ENCODE data around the gene LYST. TPM values are rescaled to one million over a fixed set of nuclear protein-coding genes. Genes with fewer than 3 reads are reported as not detected.

Gene LYST
- total and polyA plus RNA-seq, 2 of the 8 experiments (the other 6 are each of a cell fraction or from before 2014, with no cell fraction given): 0.29 to 0.58 TPM

DNA sequence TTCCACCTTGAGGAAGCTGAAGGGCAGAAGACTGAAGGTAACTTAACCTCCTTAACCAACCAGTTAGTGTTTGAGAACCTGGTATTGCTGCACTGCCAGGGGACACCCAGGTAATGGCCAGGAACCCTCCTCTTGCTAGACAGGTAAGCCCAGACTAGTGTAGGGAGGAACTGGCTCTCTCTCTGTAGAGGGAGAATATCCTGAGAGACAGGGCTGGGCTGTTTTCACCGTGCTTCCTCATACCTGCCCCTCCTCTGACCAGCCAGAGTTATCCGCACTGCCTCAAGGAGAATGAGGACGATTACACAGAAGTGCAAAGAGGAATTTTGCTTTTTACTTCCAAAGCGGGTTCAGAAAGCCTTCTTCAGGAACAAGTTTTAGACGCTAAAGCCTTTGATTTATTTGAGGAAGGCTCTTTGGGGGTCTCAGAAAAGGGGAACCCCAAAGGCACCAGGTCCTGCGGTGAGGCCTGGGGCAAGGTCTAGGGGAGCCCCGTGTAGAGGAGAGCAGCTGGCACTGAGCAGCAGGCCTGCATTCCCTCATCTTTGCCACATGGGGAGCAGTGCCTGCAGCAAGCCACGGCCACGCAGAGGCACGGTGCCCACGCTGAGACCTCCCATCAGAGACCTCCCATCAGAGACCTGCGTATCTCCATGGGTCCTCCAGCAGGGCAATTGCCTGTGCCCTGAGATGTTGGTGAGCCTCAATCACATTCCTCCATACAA is 230.6 kb downstream of the LYST start:
- H3K79me1 ChIP-seq (ENCODE audit: low read depth, low read length): peaks cover 12% of the 10 kb centered on the region; the same call in 1 of the 2 replicates
- no peak overlapping the region for H2AK5ac ChIP-seq (ENCODE audit: low read depth, low read length)
- H2AFZ ChIP-seq (ENCODE audit: low read length): no peak overlapping the region
- H2BK15ac ChIP-seq (ENCODE audit: low read length): 0 out of 2 replicates have a peak overlapping the region, but pooled peaks have one; percentile 9
- ChIA-PET POLR2A (ENCODE audit: partially characterized antibody) (interaction anchor here (1.8 kb wide), 1 partner anchor 11 kb away, joined by 7 read pairs; no protein-coding TSS in a partner anchor), CTCF (ENCODE audit: partially characterized antibody) (interaction anchor here (1.1 to 17.7 kb wide), 3 partner anchors 21 to 48 kb away, joined by 3 to 193 read pairs (median 3); no protein-coding TSS in a partner anchor)
- 0 out of 2 replicates have a peak overlapping the region, but pooled peaks have one; percentile 3 for H2BK5ac ChIP-seq (ENCODE audit: low read depth, low read length)
- H2BK20ac ChIP-seq (ENCODE audit: low read length): no peak overlapping the region
- 78% methylated on average over 12 of the region's 12 CpGs; no CpG with 5 or more reads in 1 of the 2 experiments for WGBS, 2 experiments (ENCODE audit: extremely low coverage in 1 of 2, insufficient coverage in 1 of 2, insufficient read length in 1 of 2, insufficient replicate concordance in 2 of 2, low coverage in 1 of 2, low lambda C conversion rate in 2 of 2, missing lambda C conversion rate in 1 of 2)
- TF ChIP-seq, protein P1, sequence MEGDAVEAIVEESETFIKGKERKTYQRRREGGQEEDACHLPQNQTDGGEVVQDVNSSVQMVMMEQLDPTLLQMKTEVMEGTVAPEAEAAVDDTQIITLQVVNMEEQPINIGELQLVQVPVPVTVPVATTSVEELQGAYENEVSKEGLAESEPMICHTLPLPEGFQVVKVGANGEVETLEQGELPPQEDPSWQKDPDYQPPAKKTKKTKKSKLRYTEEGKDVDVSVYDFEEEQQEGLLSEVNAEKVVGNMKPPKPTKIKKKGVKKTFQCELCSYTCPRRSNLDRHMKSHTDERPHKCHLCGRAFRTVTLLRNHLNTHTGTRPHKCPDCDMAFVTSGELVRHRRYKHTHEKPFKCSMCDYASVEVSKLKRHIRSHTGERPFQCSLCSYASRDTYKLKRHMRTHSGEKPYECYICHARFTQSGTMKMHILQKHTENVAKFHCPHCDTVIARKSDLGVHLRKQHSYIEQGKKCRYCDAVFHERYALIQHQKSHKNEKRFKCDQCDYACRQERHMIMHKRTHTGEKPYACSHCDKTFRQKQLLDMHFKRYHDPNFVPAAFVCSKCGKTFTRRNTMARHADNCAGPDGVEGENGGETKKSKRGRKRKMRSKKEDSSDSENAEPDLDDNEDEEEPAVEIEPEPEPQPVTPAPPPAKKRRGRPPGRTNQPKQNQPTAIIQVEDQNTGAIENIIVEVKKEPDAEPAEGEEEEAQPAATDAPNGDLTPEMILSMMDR (IDR thresholded peaks at IDR 0.05; ENCODE audit: control extremely low read depth in 1 of 3, insufficient read depth in 1 of 3, low read depth in 1 of 3, low read length in 3 of 3): peak in 2 of 3 experiments; percentile 51 to 71; a peak in 2 of 4 replicates
- TF ChIP-seq RXRA (IDR thresholded peaks at IDR 0.05; ENCODE audit: insufficient read depth, low read depth, low read length): no peak
- TF ChIP-seq RAD21 (IDR thresholded peaks at IDR 0.05 in 1 of 2, conservative IDR thresholded peaks at IDR 0.05 in 1 of 2; ENCODE audit: low read depth in 2 of 2, low read length in 2 of 2): peak; percentile 23 to 26; a peak in 2 of 4 replicates
- no peak for TF ChIP-seq TAF1 (IDR thresholded peaks at IDR 0.05; ENCODE audit: low read depth, low read length)
- 0 out of 2 replicates have a peak, but pooled peaks have one; percentile 27 for TF ChIP-seq TEAD4 (IDR thresholded peaks at IDR 0.05; ENCODE audit: low read depth, low read length)
- H2BK12ac ChIP-seq (ENCODE audit: low read depth, low read length): no peak overlapping the region
- no peak overlapping the region for H3K4me3 ChIP-seq (ENCODE audit: extremely low read depth in 1 of 4, insufficient read depth in 2 of 4, low read depth in 3 of 4, low read length in 4 of 4)
- H3K9ac ChIP-seq (replicated peaks in 1 of 4; ENCODE audit: extremely low read depth in 1 of 4, low read depth in 3 of 4, low read length in 3 of 4): no peak overlapping the region
- no peaks in the 10 kb centered on the region for H3K36me3 ChIP-seq (ENCODE audit: control insufficient read depth in 2 of 4, insufficient read depth in 4 of 4, low read length in 3 of 4)
- no peak overlapping the region for H3K27ac ChIP-seq (ENCODE audit: low read depth, low read length)
- H3K23ac ChIP-seq (ENCODE audit: insufficient read length): no peak overlapping the region
- H3K18ac ChIP-seq (ENCODE audit: extremely low read depth, low read length): peak overlapping the region; percentile 5; the same call in 1 of the 2 replicates
- DNase-seq (ENCODE audit: low read depth in 1 of 2, low spot score in 2 of 2): no peak
- H3K4me1 ChIP-seq (replicated peaks in 1 of 4; ENCODE audit: control insufficient read depth in 3 of 4, insufficient read depth in 4 of 4, low read length in 3 of 4): peaks cover 0 to 6% (median 4%) of the 10 kb centered on the region in 4 experiments; a peak in 6 of 7 replicates
- no peaks in the 10 kb centered on the region for H3K23me2 ChIP-seq (ENCODE audit: low read depth, low read length)
- H3K79me2 ChIP-seq (ENCODE audit: control insufficient read depth in 1 of 2, insufficient read depth in 2 of 2, low read length in 2 of 2): peaks cover 0 to 81% of the 10 kb centered on the region in 2 experiments; a peak in 3 of 4 replicates
- no peak overlapping the region for H3K4me2 ChIP-seq (ENCODE audit: insufficient read depth in 1 of 2, low read depth in 2 of 2, low read length in 2 of 2)
- no peak overlapping the region for H3K4ac ChIP-seq (replicated peaks; ENCODE audit: insufficient read length, low read depth, low read length)
- no peak for FAIRE-seq
- H4K5ac ChIP-seq (ENCODE audit: insufficient read length, low read depth, low read length): no peak overlapping the region
- H4K8ac ChIP-seq (ENCODE audit: extremely low read depth, insufficient read depth, low read length): no peak overlapping the region
- no peak overlapping the region for H3K14ac ChIP-seq (ENCODE audit: insufficient read length)
- no peak overlapping the region for H3K56ac ChIP-seq (replicated peaks; ENCODE audit: insufficient read length, low read depth, low read length)
- no peaks in the 10 kb centered on the region for H3K9me3 ChIP-seq (ENCODE audit: insufficient read depth in 2 of 2, low read depth in 1 of 2, low read length in 1 of 2)
- H4K20me1 ChIP-seq (replicated peaks in 1 of 2; ENCODE audit: control insufficient read depth in 1 of 2, insufficient read depth in 2 of 2, low read length in 2 of 2): peaks cover 0 to 2% of the 10 kb centered on the region in 2 experiments
- H2BK120ac ChIP-seq (replicated peaks; ENCODE audit: low read depth, low read length): no peak overlapping the region
- no peaks in the 10 kb centered on the region for H3K27me3 ChIP-seq (replicated peaks in 1 of 4; ENCODE audit: control insufficient read depth in 3 of 4, extremely low read depth in 1 of 4, insufficient read depth in 3 of 4, low read length in 3 of 4)
- H4K91ac ChIP-seq (replicated peaks; ENCODE audit: insufficient read length, low read length): peak overlapping the region; percentile 2

Data from H1 (cell line).